SJSA1 (cell line): ENCODE results near the gene VAPB. TPM values are rescaled to one million over a fixed set of nuclear protein-coding genes. Genes with fewer than 3 reads are reported as not detected.
"Not testable (repeated sequence)": the region's sequence is repeated elsewhere in the genome, so short reads cannot be mapped to it uniquely, and the experiment has no call there.

Source experiments
- DNase-seq, 2 experiments: peaks; one replicate each; pipeline ENCODE4 v3.0.0-alpha.2; 2015 to 2020; ENCODE audit warnings: low spot score in 2 of 2, low read depth in 1 of 2
- H3K27ac ChIP-seq: fragments of 250-450 bp; sonication (Bioruptor Pico); 2 replicates; pipeline ENCODE4 v1.5.1; 2020; ENCODE audit warnings: mild to moderate bottlenecking, moderate library complexity
- H3K27me3 ChIP-seq: fragments of 250-450 bp; sonication (Bioruptor Pico); replicated peaks from 2 replicates; pipeline ENCODE4 v1.5.1; 2020; ENCODE audit warnings: mild to moderate bottlenecking, moderate library complexity
- H3K36me3 ChIP-seq: fragments of 250-450 bp; sonication (Bioruptor Pico); 2 replicates; pipeline ENCODE4 v1.5.1; 2020; ENCODE audit warnings: mild to moderate bottlenecking
- H3K4me1 ChIP-seq: fragments of 250-450 bp; sonication (Bioruptor Pico); replicated peaks from 2 replicates; pipeline ENCODE4 v1.6.1; 2021; ENCODE audit warnings: mild to moderate bottlenecking
- H3K4me3 ChIP-seq: fragments of 250-450 bp; sonication (Bioruptor Pico); 2 replicates; pipeline ENCODE4 v1.5.1; 2020; ENCODE audit warnings: mild to moderate bottlenecking
- H3K9me3 ChIP-seq: fragments of 250-450 bp; sonication (Bioruptor Pico); replicated peaks from 2 replicates; pipeline ENCODE4 v1.5.1; 2020; ENCODE audit warnings: mild to moderate bottlenecking
- total RNA-seq: library from RNA; depleted of rRNA; stranded (reverse); fragments of >200 nt; shearing (Covaris generic); gene quantifications from 2 replicates; pipeline ENCODE4 v1.2.3, GENCODE V29; 2014

Gene VAPB
- total RNA-seq, 1 experiment from 2014 or later = 16.7 TPM

DNA sequence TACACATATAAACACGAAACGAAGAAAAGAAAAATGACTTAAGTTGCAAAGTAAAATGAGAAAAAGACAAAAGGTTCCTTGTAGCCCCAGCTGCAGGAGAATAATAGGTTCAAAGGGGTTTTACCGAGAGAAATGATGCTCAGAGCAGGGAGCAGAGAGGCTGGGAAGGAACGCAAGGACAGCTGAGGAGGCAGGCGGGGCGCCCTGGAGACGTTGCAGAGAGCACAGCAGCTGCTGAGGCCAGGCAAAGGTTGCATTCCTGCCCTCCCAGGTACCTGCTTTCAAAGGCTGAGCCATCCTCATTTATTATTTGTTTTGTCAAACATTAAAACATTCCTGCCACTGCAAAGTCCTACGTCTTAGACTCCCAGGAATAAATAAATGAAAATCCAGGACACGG, 16.2 kb upstream of the VAPB start:
- Histone ChIP-seq H3K27ac (no peak overlapping the region), H3K9me3 (no peaks in the 10 kb centered on the region), H3K4me3 (no peak overlapping the region), H3K4me1 (no peaks in the 10 kb centered on the region), H3K36me3 (0 out of 2 replicates have a peak, but pooled peaks cover 2% of the 10 kb centered on the region), H3K27me3 (no peaks in the 10 kb centered on the region)
- no peak for DNase-seq

- not testable (repeated sequence) for H3K27ac ChIP-seq, DNase-seq, H3K4me1 ChIP-seq, H3K4me3 ChIP-seq, H3K9me3 ChIP-seq, H3K27me3 ChIP-seq, H3K36me3 ChIP-seq
These were observed 15.7 kb upstream of the VAPB start for GRCh38 chr20:58373296-58373695.

DNA sequence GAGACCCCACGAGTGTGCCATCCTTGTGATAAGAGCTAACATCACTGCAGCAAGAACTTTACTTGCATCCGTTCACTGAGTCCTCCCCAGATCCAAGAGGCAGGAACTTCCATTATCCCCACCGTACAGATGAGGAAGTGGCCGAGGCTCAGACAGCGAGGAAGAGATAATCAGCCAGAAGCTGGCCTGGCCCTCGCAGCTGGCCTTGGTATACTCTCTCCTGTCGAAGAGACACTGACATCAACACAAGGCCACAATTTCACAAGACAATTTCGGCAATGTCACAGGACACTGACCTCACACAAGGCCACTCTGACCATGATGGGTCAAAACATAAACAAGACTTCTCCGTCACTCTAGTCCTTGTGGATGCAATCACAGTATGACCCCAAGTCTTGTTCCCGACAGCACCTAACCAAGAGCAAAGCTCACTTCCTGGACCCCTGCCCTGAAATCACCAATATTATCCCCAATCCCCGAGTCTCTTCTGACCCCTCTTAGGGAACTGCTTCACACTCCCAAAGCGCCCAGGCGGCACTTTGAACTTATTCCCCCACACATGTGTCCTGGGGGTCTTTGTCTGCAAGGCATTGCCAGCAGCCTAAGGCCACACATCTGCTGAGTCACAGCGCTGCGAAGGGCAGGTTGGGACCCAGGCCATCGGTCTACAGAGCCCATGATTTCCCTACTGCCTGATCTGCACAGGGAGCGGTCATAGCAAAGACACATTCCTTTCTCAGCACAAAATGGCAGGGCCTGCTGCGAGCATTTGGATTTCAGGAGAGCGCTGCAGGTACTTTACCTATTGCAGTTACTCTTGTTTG, 14.8 kb upstream of the VAPB start:
- Histone ChIP-seq H3K4me1 (no peaks in the 10 kb centered on the region), H3K27me3 (no peaks in the 10 kb centered on the region; the same call in 1 of the 2 replicates), H3K4me3 (no peak overlapping the region), H3K9me3 (no peaks in the 10 kb centered on the region), H3K36me3 (no peaks in the 10 kb centered on the region), H3K27ac (no peak overlapping the region)
- DNase-seq = no peak

- DNase-seq = no peak
- Histone ChIP-seq H3K27ac (no peak overlapping the region), H3K4me1 (no peaks in the 10 kb centered on the region), H3K4me3 (no peak overlapping the region), H3K9me3 (no peaks in the 10 kb centered on the region), H3K27me3 (no peaks in the 10 kb centered on the region; the same call in 1 of the 2 replicates), H3K36me3 (no peaks in the 10 kb centered on the region)
These were observed 13.9 kb upstream of the VAPB start for GRCh38 chr20:58374906-58375758.

GRCh38 chr20:58375759-58376352, 13.2 kb upstream of the VAPB start:
- H3K4me1 ChIP-seq = no peaks in the 10 kb centered on the region
- no peak overlapping the region for H3K27ac ChIP-seq
- no peak for DNase-seq
- H3K36me3 ChIP-seq = no peaks in the 10 kb centered on the region
- H3K27me3 ChIP-seq = no peaks in the 10 kb centered on the region; the same call in 1 of the 2 replicates
- no peak overlapping the region for H3K4me3 ChIP-seq
- no peaks in the 10 kb centered on the region for H3K9me3 ChIP-seq

GRCh38 chr20:58377017-58377416, 12.0 kb upstream of the VAPB start:
- H3K36me3 ChIP-seq = no peaks in the 10 kb centered on the region
- no peak overlapping the region for H3K4me3 ChIP-seq
- no peak for DNase-seq
- no peaks in the 10 kb centered on the region; the same call in 1 of the 2 replicates for H3K9me3 ChIP-seq
- H3K4me1 ChIP-seq = no peaks in the 10 kb centered on the region
- no peak overlapping the region for H3K27ac ChIP-seq
- H3K27me3 ChIP-seq = no peaks in the 10 kb centered on the region; the same call in 1 of the 2 replicates

DNA sequence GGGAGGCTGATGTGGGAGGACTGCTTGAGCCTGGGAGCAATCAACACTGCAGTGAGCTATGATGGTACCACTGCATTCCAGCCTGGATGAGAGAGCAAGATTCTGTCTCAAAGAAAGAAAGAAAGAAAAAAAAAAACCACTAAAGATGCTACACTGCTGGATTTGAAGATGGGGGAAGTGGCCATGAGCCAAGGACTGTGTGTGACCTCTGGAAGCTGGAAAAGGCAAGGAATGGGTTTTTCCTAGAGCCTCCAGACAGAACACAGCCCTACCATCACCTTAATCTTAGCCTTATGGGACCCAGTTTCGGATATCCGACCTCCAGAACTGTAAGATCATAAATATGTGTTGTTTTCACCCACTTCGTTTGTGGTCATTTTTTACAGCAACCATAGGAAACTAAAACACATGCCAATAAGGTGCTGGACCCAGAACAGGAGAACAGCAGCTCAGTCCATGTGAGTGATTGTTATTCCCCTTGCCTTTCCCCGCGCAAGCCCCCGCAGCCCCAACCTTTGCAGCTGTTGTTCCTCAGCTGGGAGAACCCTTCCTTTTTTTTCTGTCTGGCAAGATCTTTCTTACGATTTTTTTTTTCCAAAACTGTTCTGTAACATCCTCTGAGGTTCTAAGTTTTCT, 11.1 kb upstream of the VAPB start:
- Histone ChIP-seq H3K9me3 (no peaks in the 10 kb centered on the region; the same call in 1 of the 2 replicates), H3K27me3 (no peaks in the 10 kb centered on the region; the same call in 1 of the 2 replicates), H3K27ac (no peak overlapping the region), H3K4me3 (no peak overlapping the region), H3K4me1 (no peaks in the 10 kb centered on the region), H3K36me3 (no peaks in the 10 kb centered on the region)
- no peak for DNase-seq

GRCh38 chr20:58378704-58379103, 10.3 kb upstream of the VAPB start:
- H3K9me3 ChIP-seq = no peaks in the 10 kb centered on the region; the same call in 1 of the 2 replicates
- no peaks in the 10 kb centered on the region for H3K36me3 ChIP-seq

DNA sequence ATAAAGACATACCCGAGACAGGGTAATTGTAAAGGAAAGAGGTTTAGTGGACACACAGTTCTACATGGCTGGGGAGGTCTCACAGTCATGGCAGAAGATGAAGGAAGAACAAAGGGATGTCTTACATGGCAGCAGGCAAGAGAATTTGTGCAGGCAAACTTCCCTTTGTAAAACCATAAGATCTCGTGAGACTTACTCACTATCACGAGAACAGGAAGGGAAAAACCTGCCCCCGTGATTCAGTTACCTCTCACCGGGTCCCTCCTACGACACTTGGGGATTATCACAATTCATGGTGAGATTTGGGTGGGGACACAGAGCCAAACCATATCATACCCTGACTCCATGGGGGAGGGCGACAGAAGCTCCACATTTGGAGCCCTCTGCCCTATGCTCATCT, 7.4 kb upstream of the VAPB start:
- Histone ChIP-seq H3K27me3 (no peaks in the 10 kb centered on the region; the same call in 1 of the 2 replicates), H3K4me1 (no peaks in the 10 kb centered on the region), H3K9me3 (no peaks in the 10 kb centered on the region; the same call in 1 of the 2 replicates), H3K4me3 (no peak overlapping the region), H3K27ac (no peak overlapping the region), H3K36me3 (no peaks in the 10 kb centered on the region)
- no peak for DNase-seq

More at GRCh38 chr20:58378704-58379103, 10.3 kb upstream of the VAPB start:
- no peak for DNase-seq
- H3K27ac ChIP-seq = no peak overlapping the region
- H3K4me1 ChIP-seq = no peaks in the 10 kb centered on the region
- H3K4me3 ChIP-seq = no peak overlapping the region
- H3K27me3 ChIP-seq = no peaks in the 10 kb centered on the region; the same call in 1 of the 2 replicates

- Histone ChIP-seq H3K4me3 (no peak overlapping the region), H3K27me3 (no peaks in the 10 kb centered on the region; the same call in 1 of the 2 replicates), H3K9me3 (no peaks in the 10 kb centered on the region; the same call in 1 of the 2 replicates), H3K36me3 (no peaks in the 10 kb centered on the region), H3K27ac (no peak overlapping the region), H3K4me1 (no peaks in the 10 kb centered on the region)
- no peak for DNase-seq
These were observed 6.9 kb upstream of the VAPB start for GRCh38 chr20:58382096-58382495.

DNA sequence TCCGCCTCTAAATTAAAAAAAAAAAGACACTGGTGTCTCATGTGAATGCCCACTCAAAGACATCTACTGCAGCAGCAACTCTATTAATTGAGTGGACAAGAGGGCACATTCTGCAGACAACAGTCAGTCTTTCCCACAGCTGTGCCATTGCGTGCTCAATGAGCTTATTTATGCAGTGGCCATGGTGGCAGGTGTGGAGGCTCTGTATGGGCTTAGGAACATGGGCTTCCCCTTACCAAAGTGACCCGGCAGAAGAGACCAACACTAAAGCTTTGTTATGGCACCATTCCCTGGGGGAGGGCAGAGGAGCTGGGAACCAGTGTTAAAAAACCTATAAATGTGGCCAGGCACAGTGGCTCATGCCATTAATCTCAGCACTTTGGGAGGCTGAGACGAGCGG, 4.2 kb upstream of the VAPB start:
- Histone ChIP-seq H3K4me3 (no peak overlapping the region), H3K27ac (no peak overlapping the region), H3K36me3 (peaks cover 6% of the 10 kb centered on the region), H3K4me1 (peaks cover 5% of the 10 kb centered on the region), H3K9me3 (no peaks in the 10 kb centered on the region; the same call in 1 of the 2 replicates), H3K27me3 (no peaks in the 10 kb centered on the region)
- no peak for DNase-seq

- Histone ChIP-seq H3K4me1 (peaks cover 31% of the 10 kb centered on the region), H3K9me3 (no peaks in the 10 kb centered on the region), H3K27me3 (no peaks in the 10 kb centered on the region), H3K36me3 (peaks cover 34% of the 10 kb centered on the region), H3K27ac (no peak overlapping the region), H3K4me3 (no peak overlapping the region)
- no peak for DNase-seq
These were observed 914 bp upstream of the VAPB start for GRCh38 chr20:58388028-58388601.
